Activated CD4-positive, alpha-beta T cell treated with anti-CD3 and anti-CD28 coated beads, Interleukin-2, amount 50 U/mL, for 24 hours (primary cell): ENCODE data around the gene ANKS6.

Experiments
- DNase-seq, 2 donors: peaks; one replicate each; pipeline ENCODE4 v3.0.0-alpha.2; 2020; ENCODE audit warnings: low read depth in 1 of 2, low spot score in 1 of 2

The ANKS6 gene

GRCh38 chr9:98772364-98773155 lies 23.8 kb downstream of the ANKS6 start:
- DNase-seq: no peak

DNA sequence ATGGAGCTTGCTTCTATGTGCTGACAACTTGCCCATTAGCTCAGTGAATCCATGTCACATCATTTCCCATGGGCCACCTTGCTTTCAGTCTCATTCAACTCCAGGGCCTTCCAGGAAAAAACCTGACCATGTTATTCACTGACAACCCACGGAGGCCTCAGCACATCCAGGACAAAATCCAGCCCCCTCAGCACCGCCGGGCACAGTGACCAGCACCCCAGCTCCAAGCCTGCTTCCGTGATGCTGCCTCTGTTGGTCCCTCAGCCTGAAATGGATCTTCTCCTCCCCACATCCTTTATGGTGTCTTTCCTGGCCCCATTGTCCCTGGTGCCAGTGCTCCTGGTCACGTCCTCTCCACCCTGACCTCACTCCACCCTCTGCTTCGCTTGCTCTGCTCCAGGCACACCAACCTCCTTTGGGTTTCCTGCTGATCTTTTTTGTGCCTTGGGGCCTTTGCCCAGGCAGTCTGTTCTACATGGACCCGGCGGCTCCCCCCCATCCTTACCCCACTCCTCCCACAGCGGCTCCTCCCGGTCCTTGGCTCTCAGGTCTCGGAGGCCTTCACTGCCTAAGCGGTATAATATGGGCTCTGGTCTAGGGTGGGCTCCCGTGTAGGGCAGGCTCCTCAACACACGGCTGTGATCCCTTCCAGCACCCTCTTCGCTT lies 25.0 kb downstream of the ANKS6 start:
- DNase-seq: no peak

DNA sequence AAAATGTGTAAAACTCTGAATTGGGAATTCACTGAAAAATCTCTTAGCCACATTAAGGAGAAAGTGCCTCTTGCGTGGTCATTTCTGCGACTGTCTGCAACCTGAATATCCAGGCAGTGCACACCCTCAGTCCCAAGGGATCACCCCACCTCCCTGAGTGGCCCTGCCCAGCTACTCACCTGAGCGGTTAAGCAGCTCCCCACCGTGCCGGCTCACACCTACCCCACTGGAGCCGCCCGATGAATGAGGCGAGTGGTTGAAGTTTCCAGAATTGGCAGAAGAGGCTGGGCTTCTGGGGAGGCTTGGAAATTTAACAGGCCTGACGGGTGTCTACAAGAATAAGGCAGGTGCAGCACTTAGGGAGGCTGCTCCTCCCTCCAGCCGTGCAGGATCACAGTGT lies 25.6 kb downstream of the ANKS6 start:
- DNase-seq: no peak

- DNase-seq: no peak
Measured at GRCh38 chr9:98768344-98768743, 28.0 kb downstream of the ANKS6 start.

GRCh38 chr9:98767915-98768314 lies 28.4 kb downstream of the ANKS6 start:
- no peak for DNase-seq

GRCh38 chr9:98767196-98767595 lies 29.2 kb downstream of the ANKS6 start:
- DNase-seq: no peak

DNA sequence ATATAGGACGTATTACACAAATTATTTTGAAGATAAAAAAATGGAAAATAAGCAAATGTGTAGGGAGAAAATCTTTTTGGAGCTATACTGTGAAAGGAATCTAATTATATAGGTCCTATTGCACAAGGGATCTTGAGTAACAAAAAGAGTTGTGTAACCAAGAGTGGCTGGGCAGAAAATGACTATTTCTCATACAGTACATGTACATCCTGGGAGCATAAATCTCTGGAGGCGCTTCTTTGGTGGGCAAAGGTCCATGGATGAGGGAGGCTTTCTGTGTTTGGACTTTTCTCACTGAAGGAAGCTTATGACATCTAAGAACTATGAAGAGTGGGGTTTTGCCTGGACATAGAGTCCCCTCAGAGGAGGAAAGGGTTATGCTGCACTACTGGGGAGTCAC lies 29.8 kb downstream of the ANKS6 start:
- DNase-seq: no peak

DNA sequence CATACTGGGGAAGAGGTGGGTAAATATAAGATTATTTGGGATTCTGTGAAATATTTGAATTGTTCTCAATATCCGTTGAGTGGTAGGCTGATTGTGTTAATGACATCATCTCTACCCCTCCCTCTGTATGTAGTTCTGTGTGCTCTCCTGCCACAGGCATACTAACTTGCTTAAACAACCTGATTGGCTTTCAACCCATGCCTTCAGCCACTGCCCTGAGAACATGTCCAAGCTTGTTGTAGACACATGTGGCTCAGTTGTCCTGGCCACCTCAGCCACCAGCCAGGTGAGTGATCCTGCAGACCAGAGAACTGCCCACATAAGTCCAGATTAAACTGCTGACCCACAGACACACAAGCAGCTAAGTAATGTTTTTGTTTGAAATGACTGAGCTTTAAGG lies 31.1 kb downstream of the ANKS6 start:
- DNase-seq: no peak

DNA sequence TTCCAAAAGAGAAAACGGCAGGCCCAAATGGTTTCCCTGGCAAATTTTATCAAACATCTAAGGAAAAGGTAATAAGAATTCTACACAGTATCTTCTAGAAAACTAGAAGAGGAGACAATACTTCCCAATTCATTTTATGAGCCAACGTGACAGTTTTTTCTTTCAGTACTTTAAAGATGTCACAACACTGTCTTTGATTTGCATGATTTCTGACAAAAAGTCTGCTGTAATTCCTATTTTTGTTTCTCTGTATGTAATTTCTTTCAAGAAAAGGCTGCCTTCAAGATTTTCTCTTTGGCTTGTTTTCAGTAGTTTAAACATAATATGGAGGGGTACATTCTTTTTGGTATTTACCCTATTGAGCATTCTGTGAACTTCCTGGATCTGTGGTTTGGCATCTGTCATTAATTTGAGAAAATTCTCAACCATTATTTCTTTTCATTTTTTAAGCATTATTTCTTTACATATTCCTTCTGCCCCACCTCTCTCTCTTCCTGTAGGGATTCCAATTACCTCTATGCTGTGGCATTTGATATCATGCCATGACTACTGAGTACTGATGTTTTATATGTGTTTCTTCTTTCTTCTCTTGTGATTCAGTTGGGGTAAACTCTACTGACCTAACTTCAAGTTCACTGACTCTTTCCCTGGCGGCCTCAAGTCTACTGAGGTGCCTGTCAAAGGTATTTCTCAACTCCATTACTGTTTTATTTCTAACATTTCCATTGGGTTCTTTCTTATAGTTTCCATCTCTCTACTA lies 32.2 kb downstream of the ANKS6 start:
- DNase-seq: no peak

GRCh38 chr9:98760231-98760630 lies 36.1 kb downstream of the ANKS6 start:
- no peak for DNase-seq

GRCh38 chr9:98755006-98755618 lies 41.2 kb downstream of the ANKS6 start:
- DNase-seq: no peak

- no peak for DNase-seq
Measured at GRCh38 chr9:98751210-98751609, 45.1 kb downstream of the ANKS6 start.

DNA sequence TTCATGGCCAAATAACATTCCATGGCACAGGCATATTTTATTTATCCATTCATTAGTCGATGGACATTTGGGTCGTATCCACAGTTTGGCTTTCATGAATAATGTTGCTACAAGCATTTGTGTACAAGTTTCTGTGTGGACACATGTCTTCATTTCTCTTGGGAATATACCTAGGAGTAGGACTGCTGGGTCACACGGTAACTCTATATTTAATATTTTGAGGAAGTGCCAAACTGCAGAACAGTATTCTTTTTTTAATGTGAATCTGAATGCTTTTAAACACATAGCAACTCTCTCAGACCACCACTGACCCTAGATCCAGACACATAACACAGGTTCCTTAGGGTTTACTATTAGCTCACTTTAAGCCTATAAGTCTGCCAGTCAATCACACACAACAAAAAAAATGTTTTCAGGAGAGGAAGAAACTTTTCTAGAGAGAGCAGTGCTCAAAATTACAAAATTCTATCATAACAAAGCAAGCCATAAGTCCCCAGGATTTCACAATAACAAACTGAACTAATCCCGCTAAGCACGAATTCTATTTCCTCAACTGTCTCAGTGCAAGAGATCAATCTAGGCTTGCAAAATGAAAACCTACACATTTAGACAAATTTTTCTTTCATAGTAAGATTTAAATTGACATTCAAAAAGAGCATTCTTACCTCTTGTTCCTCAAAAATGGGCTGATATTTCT lies 45.8 kb downstream of the ANKS6 start:
- no peak for DNase-seq

- no peak for DNase-seq
Measured at GRCh38 chr9:98747476-98747875, 48.9 kb downstream of the ANKS6 start.

GRCh38 chr9:98745470-98745869 lies 50.9 kb downstream of the ANKS6 start:
- DNase-seq: no peak

DNA sequence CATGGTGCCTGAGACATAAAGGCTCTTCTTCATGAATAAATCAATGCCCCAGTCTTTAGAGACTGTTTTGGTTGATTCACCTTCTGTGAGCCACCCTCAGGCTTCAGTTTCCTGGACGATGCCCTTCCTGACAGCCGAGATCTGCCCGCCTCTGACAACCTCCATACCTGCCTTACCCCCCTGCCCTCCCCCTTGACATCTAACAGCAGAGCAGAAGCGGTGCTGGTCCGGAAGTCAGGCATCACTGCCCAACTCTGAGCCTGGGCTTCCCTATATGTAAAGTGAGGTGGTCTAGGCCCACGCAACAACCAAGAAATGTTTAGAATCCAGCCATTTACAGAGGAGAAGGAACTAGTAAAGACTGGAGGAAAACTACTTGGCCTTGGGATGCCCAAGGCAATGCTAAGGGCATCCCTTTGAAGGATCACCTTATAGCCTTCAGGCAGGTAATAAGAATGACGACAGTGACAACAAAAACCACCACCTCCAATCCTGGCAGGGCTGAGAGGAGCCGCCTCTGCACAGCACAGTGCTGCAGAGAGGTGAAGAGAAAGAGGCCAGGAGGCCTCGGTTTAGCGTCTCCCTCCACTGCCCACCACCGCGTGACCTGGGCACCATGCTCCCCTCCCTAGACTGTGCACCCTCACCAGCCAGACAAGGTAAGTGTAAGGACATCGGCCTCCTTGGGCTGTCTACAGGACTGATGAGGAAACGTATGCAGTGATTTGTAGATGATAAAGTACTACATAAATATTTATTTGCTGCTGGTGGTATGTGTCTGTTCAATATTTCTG lies 52.3 kb downstream of the ANKS6 start:
- DNase-seq: no peak

GRCh38 chr9:98743329-98743728 lies 53.0 kb downstream of the ANKS6 start:
- DNase-seq: no peak

DNA sequence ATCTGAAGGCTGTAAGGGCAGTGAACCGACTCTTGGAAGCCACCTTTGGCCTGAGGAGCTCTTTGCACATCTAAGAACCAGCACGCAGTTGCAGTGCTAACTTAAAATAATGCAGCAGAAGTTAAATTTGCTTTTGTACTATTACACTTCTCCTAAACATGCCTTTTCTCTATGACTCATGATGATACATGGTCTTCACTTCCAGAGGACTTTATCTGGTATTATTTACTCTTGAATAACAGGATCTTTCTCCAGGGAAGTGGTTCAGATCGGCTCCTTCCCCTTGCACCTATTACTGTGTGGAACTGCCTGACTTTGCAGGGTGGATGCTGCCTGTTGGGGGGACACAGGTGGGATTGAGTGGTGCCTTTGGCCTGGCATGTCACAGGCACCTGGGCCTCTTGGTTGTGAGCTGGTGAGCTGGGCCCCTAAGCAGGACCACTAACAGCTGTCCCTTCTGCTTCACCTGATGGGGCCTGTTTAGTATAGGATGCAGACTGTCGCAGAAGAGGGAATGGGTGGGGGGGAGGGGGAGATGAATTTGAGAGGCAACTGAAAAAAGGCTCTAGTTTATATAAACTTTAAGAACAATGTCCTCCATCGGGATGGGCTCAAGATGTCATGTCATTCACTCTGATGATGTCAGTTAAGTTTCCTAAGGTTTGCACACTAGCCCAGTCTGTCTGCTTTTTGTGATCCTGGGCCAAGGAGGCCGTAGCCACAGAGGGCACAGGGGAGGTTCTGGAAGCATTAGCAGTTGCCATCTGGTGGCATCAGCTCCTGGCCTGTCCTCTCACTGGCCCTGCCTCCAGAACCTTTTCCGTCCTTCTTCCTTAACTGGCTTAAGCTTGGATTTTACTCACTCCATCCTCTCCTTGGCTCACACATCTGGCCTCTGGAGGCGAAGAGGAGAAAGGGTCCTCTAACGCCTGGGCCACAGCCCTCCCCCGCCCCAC lies 53.8 kb downstream of the ANKS6 start:
- no peak for DNase-seq

- no peak for DNase-seq
Measured at GRCh38 chr9:98740226-98740881, 56.0 kb downstream of the ANKS6 start.
